Thoracic aorta (tissue), 2 donors: ENCODE measurements around the gene HMGN2. TPM values are rescaled to one million over a fixed set of nuclear protein-coding genes. Genes with fewer than 3 reads are reported as not detected.

ENCODE experiments used
- ATAC-seq: fragments of 150-250 bp; one replicate; pipeline ENCODE4 v1.8.0; 2017; ENCODE audit warnings: low read depth; ENCODE audit not compliant: insufficient number of reproducible peaks, low FRiP score
- DNase-seq: peaks from one replicate; pipeline ENCODE4 v3.0.0-alpha.2; 2020; ENCODE audit warnings: low spot score
- H3K27ac ChIP-seq, 2 donors: fragments of 200-600 bp; sonication (generic); 1 replicate in 1 of 2; 2 replicates in 1 of 2; pipeline ENCODE4 v1.5.1; 2016; ENCODE audit warnings: mild to moderate bottlenecking in 2 of 2, moderate library complexity in 2 of 2
- H3K27me3 ChIP-seq: fragments of 200-600 bp; sonication (generic); replicated peaks from 2 replicates; pipeline ENCODE4 v1.6.0; 2016; ENCODE audit warnings: mild to moderate bottlenecking; ENCODE audit not compliant: insufficient read depth
- H3K36me3 ChIP-seq: fragments of 200-600 bp; sonication (generic); one replicate; pipeline ENCODE4 v1.5.1; 2016
- H3K4me1 ChIP-seq, 2 donors: fragments of 200-600 bp; sonication (generic); 1 replicate in 1 of 2; 2 replicates in 1 of 2; pipeline versions ENCODE4 v1.5.1 to v1.6.0; 2016; ENCODE audit warnings: low read depth in 2 of 2, mild to moderate bottlenecking in 1 of 2; ENCODE audit not compliant: control insufficient read depth in 1 of 2
- H3K4me3 ChIP-seq: fragments of 200-600 bp; sonication (generic); 2 replicates; pipeline ENCODE4 v1.5.1; 2016; ENCODE audit warnings: mild to moderate bottlenecking
- H3K9me3 ChIP-seq: fragments of 200-600 bp; sonication (generic); 2 replicates; pipeline ENCODE4 v1.5.1; 2016
- CTCF ChIP-seq: fragments of 200-600 bp; sonication (generic); IDR thresholded peaks from one replicate; pipeline ENCODE4 v1.5.1; 2019; ENCODE audit warnings: antibody characterized with exemption
- total RNA-seq, 2 donors: library from RNA; depleted of rRNA; stranded (reverse); fragments of >200 nt; gene quantifications; one replicate each; pipeline versions ENCODE4 v1.1.0 to v1.2.3, GENCODE V29; 2016

Gene HMGN2
- total RNA-seq, 2 donors from 2014 or later = 145 to 187 TPM

- DNase-seq (no peak), ATAC-seq (no peak)
- Histone ChIP-seq H3K9me3 (no peaks in the 10 kb centered on the region), H3K27ac (no peak overlapping the region), H3K4me1 (peaks cover 7 to 15% of the 10 kb centered on the region in 2 donors), H3K4me3 (no peak overlapping the region), H3K36me3 (peaks cover 40% of the 10 kb centered on the region), H3K27me3 (no peaks in the 10 kb centered on the region)
- TF ChIP-seq CTCF = no peak
Measured at GRCh38 chr1:26438041-26438440, 34.2 kb upstream of the HMGN2 start.

- no peak for TF ChIP-seq CTCF
- ATAC-seq (no peak), DNase-seq (no peak)
- Histone ChIP-seq H3K36me3 (peaks cover 50% of the 10 kb centered on the region), H3K27me3 (no peaks in the 10 kb centered on the region), H3K27ac (no peak overlapping the region), H3K4me3 (no peak overlapping the region), H3K9me3 (no peaks in the 10 kb centered on the region), H3K4me1 (no peaks in the 10 kb centered on the region)
Measured at GRCh38 chr1:26440259-26440658, 32.0 kb upstream of the HMGN2 start.

GRCh38 chr1:26449868-26450267 lies 22.4 kb upstream of the HMGN2 start:
- no peaks in the 10 kb centered on the region for H3K27me3 ChIP-seq
- no peaks in the 10 kb centered on the region for H3K4me1 ChIP-seq
- ATAC-seq (no peak), DNase-seq (no peak)
- no peak overlapping the region for H3K4me3 ChIP-seq
- no peak for TF ChIP-seq CTCF
- H3K36me3 ChIP-seq = peaks cover 26% of the 10 kb centered on the region
- no peak overlapping the region for H3K27ac ChIP-seq
- H3K9me3 ChIP-seq = no peaks in the 10 kb centered on the region

- no peak for TF ChIP-seq CTCF
- Histone ChIP-seq H3K4me3 (no peak overlapping the region), H3K27ac (no peak overlapping the region), H3K36me3 (peaks cover 25% of the 10 kb centered on the region), H3K9me3 (no peaks in the 10 kb centered on the region), H3K4me1 (no peaks in the 10 kb centered on the region), H3K27me3 (no peaks in the 10 kb centered on the region)
- ATAC-seq (no peak), DNase-seq (no peak)
Measured at GRCh38 chr1:26450908-26451307, 21.3 kb upstream of the HMGN2 start.

GRCh38 chr1:26452459-26453183 lies 19.6 kb upstream of the HMGN2 start:
- Histone ChIP-seq H3K27me3 (no peaks in the 10 kb centered on the region), H3K27ac (no peak overlapping the region), H3K4me1 (no peaks in the 10 kb centered on the region), H3K9me3 (no peaks in the 10 kb centered on the region), H3K4me3 (no peak overlapping the region), H3K36me3 (peaks cover 16% of the 10 kb centered on the region)
- ATAC-seq (no peak), DNase-seq (no peak)
- TF ChIP-seq CTCF = no peak
